ENCODE results near the gene SHROOM3. TPM values are rescaled to one million over a fixed set of nuclear protein-coding genes. Genes with fewer than 3 reads are reported as not detected.

SHROOM3 gene
- total and polyA plus RNA-seq, 2 of the 13 experiments (the other 11 are each of a cell fraction or from before 2014, with no cell fraction given) = 0.01 TPM; not detected in 1

DNA sequence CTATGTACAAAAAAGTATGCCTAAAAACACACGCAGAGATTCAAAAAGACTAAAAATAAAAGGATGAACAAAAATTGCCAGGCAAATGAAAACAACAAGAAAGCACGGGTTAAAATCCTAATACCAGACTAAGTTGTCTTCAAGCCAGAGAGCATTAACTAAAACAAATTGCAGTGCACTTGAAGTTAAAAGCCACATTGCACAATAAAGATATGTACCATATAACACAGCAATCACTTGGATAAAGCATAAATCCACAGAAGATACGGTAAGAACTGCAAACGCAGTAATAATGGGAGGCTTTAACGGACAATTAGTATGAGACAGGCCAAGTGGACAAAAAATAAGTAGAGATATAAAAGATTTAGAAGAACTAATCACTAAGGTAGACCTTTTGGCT is 28.9 kb upstream of the SHROOM3 start (continued):
- TF ChIP-seq PRMT3 (CRISPR knock-in tag; IDR thresholded peaks at IDR 0.05; ENCODE audit: borderline replicate concordance, low read depth) = no peak
- TF ChIP-seq, protein P1, sequence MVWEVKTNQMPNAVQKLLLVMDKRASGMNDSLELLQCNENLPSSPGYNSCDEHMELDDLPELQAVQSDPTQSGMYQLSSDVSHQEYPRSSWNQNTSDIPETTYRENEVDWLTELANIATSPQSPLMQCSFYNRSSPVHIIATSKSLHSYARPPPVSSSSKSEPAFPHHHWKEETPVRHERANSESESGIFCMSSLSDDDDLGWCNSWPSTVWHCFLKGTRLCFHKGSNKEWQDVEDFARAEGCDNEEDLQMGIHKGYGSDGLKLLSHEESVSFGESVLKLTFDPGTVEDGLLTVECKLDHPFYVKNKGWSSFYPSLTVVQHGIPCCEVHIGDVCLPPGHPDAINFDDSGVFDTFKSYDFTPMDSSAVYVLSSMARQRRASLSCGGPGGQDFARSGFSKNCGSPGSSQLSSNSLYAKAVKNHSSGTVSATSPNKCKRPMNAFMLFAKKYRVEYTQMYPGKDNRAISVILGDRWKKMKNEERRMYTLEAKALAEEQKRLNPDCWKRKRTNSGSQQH (CRISPR knock-in tag; IDR thresholded peaks at IDR 0.05; ENCODE audit: low read depth) = no peak
- TF ChIP-seq HOXA7 (CRISPR knock-in tag; IDR thresholded peaks at IDR 0.05) = no peak
- TF ChIP-seq ZBTB1 (CRISPR knock-in tag; IDR thresholded peaks at IDR 0.05; ENCODE audit: borderline replicate concordance) = no peak
- TF ChIP-seq KAT8 (CRISPR knock-in tag; IDR thresholded peaks at IDR 0.05) = no peak
- TF ChIP-seq NFE2 (CRISPR knock-in tag; IDR thresholded peaks at IDR 0.05) = no peak

- ATAC-seq (no peak), FAIRE-seq (no peak), DNase-seq (ENCODE audit: low spot score) (no peak)
- TF ChIP-seq GFI1 (CRISPR knock-in tag; IDR thresholded peaks at IDR 0.05; ENCODE audit: borderline replicate concordance) (no peak), XRCC5 (optimal IDR thresholded peaks at IDR 0.05; ENCODE audit: low read length) (no peak), MAFK (conservative IDR thresholded peaks at IDR 0.05 in 1 of 2, IDR thresholded peaks at IDR 0.05 in 1 of 2; ENCODE audit: low read length in 2 of 2) (peak in 1 of 2 experiments; percentile 17; a peak in 1 of 4 replicates), ZNF530 (CRISPR knock-in tag; IDR thresholded peaks at IDR 0.05; ENCODE audit: low read depth) (no peak), ZNF839 (CRISPR knock-in tag; IDR thresholded peaks at IDR 0.05; ENCODE audit: borderline replicate concordance) (no peak), MED1 (CRISPR knock-in tag; IDR thresholded peaks at IDR 0.05) (no peak), HOXA3 (CRISPR knock-in tag; IDR thresholded peaks at IDR 0.05) (no peak)
- TF ChIP-seq, protein P2, sequence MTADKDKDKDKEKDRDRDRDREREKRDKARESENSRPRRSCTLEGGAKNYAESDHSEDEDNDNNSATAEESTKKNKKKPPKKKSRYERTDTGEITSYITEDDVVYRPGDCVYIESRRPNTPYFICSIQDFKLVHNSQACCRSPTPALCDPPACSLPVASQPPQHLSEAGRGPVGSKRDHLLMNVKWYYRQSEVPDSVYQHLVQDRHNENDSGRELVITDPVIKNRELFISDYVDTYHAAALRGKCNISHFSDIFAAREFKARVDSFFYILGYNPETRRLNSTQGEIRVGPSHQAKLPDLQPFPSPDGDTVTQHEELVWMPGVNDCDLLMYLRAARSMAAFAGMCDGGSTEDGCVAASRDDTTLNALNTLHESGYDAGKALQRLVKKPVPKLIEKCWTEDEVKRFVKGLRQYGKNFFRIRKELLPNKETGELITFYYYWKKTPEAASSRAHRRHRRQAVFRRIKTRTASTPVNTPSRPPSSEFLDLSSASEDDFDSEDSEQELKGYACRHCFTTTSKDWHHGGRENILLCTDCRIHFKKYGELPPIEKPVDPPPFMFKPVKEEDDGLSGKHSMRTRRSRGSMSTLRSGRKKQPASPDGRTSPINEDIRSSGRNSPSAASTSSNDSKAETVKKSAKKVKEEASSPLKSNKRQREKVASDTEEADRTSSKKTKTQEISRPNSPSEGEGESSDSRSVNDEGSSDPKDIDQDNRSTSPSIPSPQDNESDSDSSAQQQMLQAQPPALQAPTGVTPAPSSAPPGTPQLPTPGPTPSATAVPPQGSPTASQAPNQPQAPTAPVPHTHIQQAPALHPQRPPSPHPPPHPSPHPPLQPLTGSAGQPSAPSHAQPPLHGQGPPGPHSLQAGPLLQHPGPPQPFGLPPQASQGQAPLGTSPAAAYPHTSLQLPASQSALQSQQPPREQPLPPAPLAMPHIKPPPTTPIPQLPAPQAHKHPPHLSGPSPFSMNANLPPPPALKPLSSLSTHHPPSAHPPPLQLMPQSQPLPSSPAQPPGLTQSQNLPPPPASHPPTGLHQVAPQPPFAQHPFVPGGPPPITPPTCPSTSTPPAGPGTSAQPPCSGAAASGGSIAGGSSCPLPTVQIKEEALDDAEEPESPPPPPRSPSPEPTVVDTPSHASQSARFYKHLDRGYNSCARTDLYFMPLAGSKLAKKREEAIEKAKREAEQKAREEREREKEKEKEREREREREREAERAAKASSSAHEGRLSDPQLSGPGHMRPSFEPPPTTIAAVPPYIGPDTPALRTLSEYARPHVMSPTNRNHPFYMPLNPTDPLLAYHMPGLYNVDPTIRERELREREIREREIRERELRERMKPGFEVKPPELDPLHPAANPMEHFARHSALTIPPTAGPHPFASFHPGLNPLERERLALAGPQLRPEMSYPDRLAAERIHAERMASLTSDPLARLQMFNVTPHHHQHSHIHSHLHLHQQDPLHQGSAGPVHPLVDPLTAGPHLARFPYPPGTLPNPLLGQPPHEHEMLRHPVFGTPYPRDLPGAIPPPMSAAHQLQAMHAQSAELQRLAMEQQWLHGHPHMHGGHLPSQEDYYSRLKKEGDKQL (CRISPR knock-in tag; IDR thresholded peaks at IDR 0.05; ENCODE audit: low read depth) = no peak
- intact Hi-C loops (cut with micrococcal nuclease; ENCODE audit: unreplicated experiment) (no loop called here), in situ Hi-C loops (cut with HindIII; ENCODE audit: extremely low pct_ligation_motif_present, low pct_unique_long_range_greater_than_20kb) (no loop called here)
- Histone ChIP-seq H3K9me3 (ENCODE audit: low read length) (no peaks in the 10 kb centered on the region), H2AFZ (ENCODE audit: low read length) (no peak overlapping the region), H3K36me3 (replicated peaks in 1 of 2; ENCODE audit: control insufficient read depth in 1 of 2, insufficient read depth in 2 of 2, low read length in 2 of 2) (no peaks in the 10 kb centered on the region), H3K79me2 (ENCODE audit: insufficient read depth, low read length) (no peaks in the 10 kb centered on the region), H3K27me3 (ENCODE audit: control insufficient read depth in 1 of 2, insufficient read depth in 2 of 2, low read length in 2 of 2) (no peaks in the 10 kb centered on the region), H3K4me3 (replicated peaks in 1 of 3; ENCODE audit: insufficient read depth in 1 of 3, low read depth in 2 of 3, low read length in 3 of 3) (no peak overlapping the region), H4K20me1 (ENCODE audit: insufficient read depth, low read length) (no peaks in the 10 kb centered on the region), H3K27ac (ENCODE audit: extremely low read length, insufficient read depth, low read length) (no peak overlapping the region), H3K4me1 (ENCODE audit: insufficient read depth, low read length) (peaks cover 9% of the 10 kb centered on the region), H3K9ac (ENCODE audit: insufficient read depth, low read depth, low read length) (no peak overlapping the region), H3K4me2 (ENCODE audit: low read depth, low read length) (no peak overlapping the region)
- 56% methylated on average over 5 of the region's 5 CpGs for WGBS (ENCODE audit: low lambda C conversion rate)
- no TSS peak for BruUV-seq (replicated peaks)
- POLR2A ChIA-PET = no interaction called here
- CTCF ChIA-PET (ENCODE audit: low intra/inter-chr PET ratio, low total read pairs) = no interaction called here
Measured at GRCh38 chr4:76407440-76408119, 27.4 kb upstream of the SHROOM3 start.

All from HepG2 (cell line).